Measurements from ENCODE around the gene NCOA3. TPM values are rescaled to one million over a fixed set of nuclear protein-coding genes. Genes with fewer than 3 reads are reported as not detected.
A peak's percentile ranks its signal among the peaks of the same experiment; 100 is the strongest.

The NCOA3 gene
- total and polyA plus RNA-seq, 10 of the 15 experiments (the other 5 are each of a cell fraction or from before 2014, with no cell fraction given): 16.9 to 96.2 (median 73.6) TPM

GRCh38 chr20:47677635-47678453 lies 176.2 kb downstream of the NCOA3 start:
- ATAC-seq: peak; percentile 84
- Histone ChIP-seq H3K27me3 (replicated peaks in 1 of 2; ENCODE audit: control insufficient read depth in 2 of 2, insufficient read depth in 2 of 2, low read length in 1 of 2) (no peaks in the 10 kb centered on the region; a peak in 1 of 4 replicates), H3K9me3 (replicated peaks; ENCODE audit: control insufficient read depth, insufficient read depth, low read length) (no peaks in the 10 kb centered on the region), H3K9ac (ENCODE audit: control insufficient read depth, insufficient read depth, low read length) (no peak overlapping the region), H3K4me2 (ENCODE audit: control insufficient read depth, insufficient read depth) (no peak overlapping the region), H2AFZ (ENCODE audit: control insufficient read depth, low read depth, low read length) (no peak overlapping the region), H3K27ac (ENCODE audit: control insufficient read depth, insufficient read depth) (no peak overlapping the region), H3K4me3 (no peak overlapping the region), H3K79me2 (ENCODE audit: control insufficient read depth, insufficient read depth, low read length) (no peaks in the 10 kb centered on the region), H3K36me3 (ENCODE audit: control insufficient read depth in 2 of 2, insufficient read depth in 2 of 2, low read length in 1 of 2) (no peaks in the 10 kb centered on the region), H4K20me1 (ENCODE audit: control insufficient read depth, insufficient read depth) (no peaks in the 10 kb centered on the region), H3K4me1 (ENCODE audit: control insufficient read depth, insufficient read depth, low read length) (no peaks in the 10 kb centered on the region)
- ChIA-PET RAD21 (ENCODE audit: unreplicated experiment) (interaction anchor here (0.8 to 3.5 kb wide), 11 partner anchors 13 to 946 kb away, joined by 3 to 25 read pairs (median 6); no protein-coding TSS in a partner anchor), CTCF (interaction anchor here (0.6 to 4.6 kb wide), 28 partner anchors 13 to 944 kb away, joined by 3 to 74 read pairs (median 4); no protein-coding TSS in a partner anchor), SMC1A (ENCODE audit: uncharacterized antibody, unreplicated experiment) (interaction anchor here (0.7 to 4.0 kb wide), 9 partner anchors 14 to 944 kb away, joined by 3 to 34 read pairs (median 12); no protein-coding TSS in a partner anchor), POLR2A (interaction anchor here (0.6 kb wide), 1 partner anchor 28 kb away, joined by 7 read pairs; no protein-coding TSS in a partner anchor)
- DNase-seq (ENCODE audit: low read depth, low spot score): no peak
- BruUV-seq (replicated peaks): no TSS peak
- peak; percentile 89 for FAIRE-seq
- intact Hi-C loops (cut with micrococcal nuclease; ENCODE audit: unreplicated experiment): loop anchor here (2.0 to 5.0 kb wide), 2 partner anchors 35 to 104 kb away; no protein-coding TSS in a partner anchor
- 33% methylated on average over 15 of the region's 15 CpGs for WGBS (ENCODE audit: insufficient coverage, insufficient replicate concordance, low lambda C conversion rate, missing lambda C conversion rate)
- in situ Hi-C loops (cut with MboI): no loop called here
- TF ChIP-seq PKNOX1 (IDR thresholded peaks at IDR 0.05): no peak
- TF ChIP-seq ZNF274 (IDR thresholded peaks at IDR 0.05; ENCODE audit: insufficient read depth, insufficient read length): no peak
- no peak for TF ChIP-seq PBX3 (IDR thresholded peaks at IDR 0.05; ENCODE audit: insufficient replicate concordance, low read depth, low read length)
- peak; percentile 77 for TF ChIP-seq RAD21 (IDR thresholded peaks at IDR 0.05; ENCODE audit: insufficient read depth, low read depth, low read length)
- TF ChIP-seq CBFB (IDR thresholded peaks at IDR 0.05; ENCODE audit: low read depth): no peak
- TF ChIP-seq NFIC (IDR thresholded peaks at IDR 0.05; ENCODE audit: low read depth, low read length): no peak
- no peak for TF ChIP-seq CHD1 (IDR thresholded peaks at IDR 0.05; ENCODE audit: low read depth, low read length)
- TF ChIP-seq SRF (IDR thresholded peaks at IDR 0.05; ENCODE audit: low read depth in 2 of 2, low read length in 2 of 2): no peak
- no peak for TF ChIP-seq ZBTB33 (IDR thresholded peaks at IDR 0.05)
- TF ChIP-seq MEF2B (IDR thresholded peaks at IDR 0.05; ENCODE audit: partially characterized antibody, poor library complexity, severe bottlenecking): no peak
- TF ChIP-seq CHD4 (IDR thresholded peaks at IDR 0.05): no peak
- no peak for TF ChIP-seq NR2C2 (IDR thresholded peaks at IDR 0.05; ENCODE audit: borderline replicate concordance, control insufficient read depth, insufficient read length, low read depth)
- TF ChIP-seq PAX5 (IDR thresholded peaks at IDR 0.05; ENCODE audit: borderline replicate concordance, low read depth, low read length): no peak
- no peak for TF ChIP-seq RFX5 (IDR thresholded peaks at IDR 0.05; ENCODE audit: low read depth, low read length)
- no peak for TF ChIP-seq BMI1 (IDR thresholded peaks at IDR 0.05; ENCODE audit: borderline replicate concordance)
- no peak for TF ChIP-seq JUND (IDR thresholded peaks at IDR 0.05; ENCODE audit: low read depth, low read length)
- no peak; a peak in 1 of 4 replicates for TF ChIP-seq ETV6 (conservative IDR thresholded peaks at IDR 0.05 in 1 of 2, IDR thresholded peaks at IDR 0.05 in 1 of 2; ENCODE audit: borderline replicate concordance in 1 of 2, low read depth in 1 of 2)
- TF ChIP-seq BRCA1 (IDR thresholded peaks at IDR 0.05; ENCODE audit: low read depth, low read length): no peak
- no peak for TF ChIP-seq MTA2 (IDR thresholded peaks at IDR 0.05; ENCODE audit: low read depth)
- peak; percentile 52; the same call in 1 of the 2 replicates for TF ChIP-seq TCF12 (IDR thresholded peaks at IDR 0.05; ENCODE audit: low read depth, low read length)

All from GM12878 (cell line).